ENCODE data around the gene OLFML2A.

OLFML2A gene

DNA sequence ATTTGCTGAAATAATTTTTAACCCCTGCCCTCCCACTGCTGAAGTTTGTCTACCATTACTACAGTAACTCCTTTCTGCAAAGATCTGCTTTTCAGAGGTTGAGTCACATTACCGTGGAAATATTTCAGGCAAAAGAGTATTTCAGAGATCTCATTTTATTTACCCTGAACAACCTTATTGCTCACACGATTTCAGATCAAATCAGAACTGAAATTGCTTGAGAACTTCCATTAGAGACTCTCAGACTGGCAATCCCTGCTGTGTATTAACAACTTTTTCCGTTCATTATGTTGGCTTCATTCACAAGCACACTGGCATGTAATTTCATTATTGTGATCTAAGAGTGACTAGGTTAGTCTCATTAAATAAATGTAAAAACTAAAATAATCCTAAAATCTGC is 21.9 kb upstream of the OLFML2A start:
- no peak for ATAC-seq (ENCODE audit: low read depth)

DNA sequence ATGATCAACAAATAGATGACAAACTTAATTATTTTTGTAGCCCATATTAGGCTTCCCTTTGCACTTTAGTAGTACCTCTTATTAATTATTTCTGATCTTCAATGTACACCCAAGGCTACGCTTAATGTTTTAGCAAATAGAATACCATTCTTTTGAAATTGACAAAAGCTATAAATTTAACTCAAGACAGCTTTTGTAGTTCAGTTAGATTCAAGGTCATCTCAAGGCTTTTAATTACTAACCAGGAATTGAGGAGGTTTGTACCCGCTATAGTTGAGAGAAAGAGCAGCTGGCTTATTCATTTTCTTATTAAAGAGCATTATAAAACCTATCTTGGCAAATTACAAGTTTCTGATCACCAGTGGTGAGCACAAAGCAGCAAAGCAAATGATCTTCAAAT is 20.9 kb upstream of the OLFML2A start:
- TF ChIP-seq, protein P1, sequence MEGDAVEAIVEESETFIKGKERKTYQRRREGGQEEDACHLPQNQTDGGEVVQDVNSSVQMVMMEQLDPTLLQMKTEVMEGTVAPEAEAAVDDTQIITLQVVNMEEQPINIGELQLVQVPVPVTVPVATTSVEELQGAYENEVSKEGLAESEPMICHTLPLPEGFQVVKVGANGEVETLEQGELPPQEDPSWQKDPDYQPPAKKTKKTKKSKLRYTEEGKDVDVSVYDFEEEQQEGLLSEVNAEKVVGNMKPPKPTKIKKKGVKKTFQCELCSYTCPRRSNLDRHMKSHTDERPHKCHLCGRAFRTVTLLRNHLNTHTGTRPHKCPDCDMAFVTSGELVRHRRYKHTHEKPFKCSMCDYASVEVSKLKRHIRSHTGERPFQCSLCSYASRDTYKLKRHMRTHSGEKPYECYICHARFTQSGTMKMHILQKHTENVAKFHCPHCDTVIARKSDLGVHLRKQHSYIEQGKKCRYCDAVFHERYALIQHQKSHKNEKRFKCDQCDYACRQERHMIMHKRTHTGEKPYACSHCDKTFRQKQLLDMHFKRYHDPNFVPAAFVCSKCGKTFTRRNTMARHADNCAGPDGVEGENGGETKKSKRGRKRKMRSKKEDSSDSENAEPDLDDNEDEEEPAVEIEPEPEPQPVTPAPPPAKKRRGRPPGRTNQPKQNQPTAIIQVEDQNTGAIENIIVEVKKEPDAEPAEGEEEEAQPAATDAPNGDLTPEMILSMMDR (IDR thresholded peaks at IDR 0.05; ENCODE audit: poor library complexity, severe bottlenecking) = no peak
- Histone ChIP-seq H3K9me3 (ENCODE audit: severe bottlenecking) (no peaks in the 10 kb centered on the region), H3K4me1 (ENCODE audit: insufficient read depth, poor library complexity, severe bottlenecking) (peaks cover 25% of the 10 kb centered on the region), H3K4me3 (ENCODE audit: severe bottlenecking) (no peak overlapping the region), H3K36me3 (ENCODE audit: low read depth) (no peaks in the 10 kb centered on the region), H3K27me3 (ENCODE audit: insufficient read depth, poor library complexity, severe bottlenecking) (no peaks in the 10 kb centered on the region), H3K27ac (ENCODE audit: poor library complexity, severe bottlenecking) (no peak overlapping the region)
- no peak for DNase-seq (ENCODE audit: low spot score)
- ATAC-seq (ENCODE audit: low read depth) = no peak

More for the DNA sequence above, 21.9 kb upstream of the OLFML2A start:
- Histone ChIP-seq H3K4me3 (ENCODE audit: severe bottlenecking) (no peak overlapping the region), H3K27ac (ENCODE audit: poor library complexity, severe bottlenecking) (no peak overlapping the region), H3K9me3 (ENCODE audit: severe bottlenecking) (no peaks in the 10 kb centered on the region), H3K27me3 (ENCODE audit: insufficient read depth, poor library complexity, severe bottlenecking) (no peaks in the 10 kb centered on the region), H3K36me3 (ENCODE audit: low read depth) (no peaks in the 10 kb centered on the region), H3K4me1 (ENCODE audit: insufficient read depth, poor library complexity, severe bottlenecking) (peaks cover 25% of the 10 kb centered on the region)
- no peak for DNase-seq (ENCODE audit: low spot score)
- TF ChIP-seq, protein P1 (IDR thresholded peaks at IDR 0.05; ENCODE audit: poor library complexity, severe bottlenecking) = no peak

DNA sequence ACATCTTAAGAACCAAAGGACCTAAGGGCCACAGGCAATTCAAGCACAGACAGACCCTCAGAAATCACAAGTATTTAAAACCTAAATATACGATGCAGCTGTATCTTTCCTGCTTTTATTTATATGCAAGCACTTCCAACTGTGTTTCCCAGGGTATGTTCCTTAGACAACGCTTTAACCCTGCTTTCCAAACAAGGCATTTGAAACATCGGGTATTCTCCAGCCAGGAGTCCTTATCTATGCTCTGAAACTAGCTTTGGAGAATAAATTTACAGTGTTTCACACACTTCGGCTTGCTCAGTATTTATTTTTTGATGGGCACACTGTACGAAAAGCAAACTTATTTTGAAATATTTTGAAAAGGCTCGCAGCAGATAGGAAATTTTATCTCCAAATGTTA is 19.3 kb upstream of the OLFML2A start:
- no peaks in the 10 kb centered on the region for H3K36me3 ChIP-seq (ENCODE audit: low read depth)
- TF ChIP-seq, protein P1 (IDR thresholded peaks at IDR 0.05; ENCODE audit: poor library complexity, severe bottlenecking) = no peak
- no peak for ATAC-seq (ENCODE audit: low read depth)
- H3K4me3 ChIP-seq (ENCODE audit: severe bottlenecking) = no peak overlapping the region
- peaks cover 25% of the 10 kb centered on the region for H3K4me1 ChIP-seq (ENCODE audit: insufficient read depth, poor library complexity, severe bottlenecking)
- no peak overlapping the region for H3K27ac ChIP-seq (ENCODE audit: poor library complexity, severe bottlenecking)
- H3K9me3 ChIP-seq (ENCODE audit: severe bottlenecking) = no peaks in the 10 kb centered on the region
- no peaks in the 10 kb centered on the region for H3K27me3 ChIP-seq (ENCODE audit: insufficient read depth, poor library complexity, severe bottlenecking)
- DNase-seq (ENCODE audit: low spot score) = no peak

DNA sequence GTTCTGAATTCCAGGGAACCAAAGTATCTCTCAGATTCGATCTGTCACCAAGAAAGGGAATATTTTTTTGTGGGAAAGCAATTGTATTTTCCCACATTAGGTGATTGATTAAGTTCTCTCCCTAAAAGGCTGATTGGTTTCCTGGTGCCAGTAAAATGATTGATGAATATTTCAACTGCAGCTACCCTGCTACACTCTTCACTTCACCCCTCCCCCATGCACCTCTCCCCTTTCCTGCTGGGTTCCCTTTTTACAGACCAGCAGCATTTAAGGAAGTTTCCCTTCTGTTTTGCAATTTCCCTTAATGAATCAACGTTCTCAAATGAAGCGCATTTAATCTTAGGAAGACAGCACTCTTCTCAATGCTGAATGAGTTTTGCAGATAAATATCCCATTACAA is 18.9 kb upstream of the OLFML2A start:
- DNase-seq (ENCODE audit: low spot score) (no peak), ATAC-seq (ENCODE audit: low read depth) (no peak)
- H3K4me1 ChIP-seq (ENCODE audit: insufficient read depth, poor library complexity, severe bottlenecking) = peaks cover 21% of the 10 kb centered on the region
- no peak overlapping the region for H3K4me3 ChIP-seq (ENCODE audit: severe bottlenecking)
- no peak overlapping the region for H3K27ac ChIP-seq (ENCODE audit: poor library complexity, severe bottlenecking)
- no peaks in the 10 kb centered on the region for H3K36me3 ChIP-seq (ENCODE audit: low read depth)
- no peaks in the 10 kb centered on the region for H3K9me3 ChIP-seq (ENCODE audit: severe bottlenecking)
- no peaks in the 10 kb centered on the region for H3K27me3 ChIP-seq (ENCODE audit: insufficient read depth, poor library complexity, severe bottlenecking)
- TF ChIP-seq, protein P1 (IDR thresholded peaks at IDR 0.05; ENCODE audit: poor library complexity, severe bottlenecking) = no peak

DNA sequence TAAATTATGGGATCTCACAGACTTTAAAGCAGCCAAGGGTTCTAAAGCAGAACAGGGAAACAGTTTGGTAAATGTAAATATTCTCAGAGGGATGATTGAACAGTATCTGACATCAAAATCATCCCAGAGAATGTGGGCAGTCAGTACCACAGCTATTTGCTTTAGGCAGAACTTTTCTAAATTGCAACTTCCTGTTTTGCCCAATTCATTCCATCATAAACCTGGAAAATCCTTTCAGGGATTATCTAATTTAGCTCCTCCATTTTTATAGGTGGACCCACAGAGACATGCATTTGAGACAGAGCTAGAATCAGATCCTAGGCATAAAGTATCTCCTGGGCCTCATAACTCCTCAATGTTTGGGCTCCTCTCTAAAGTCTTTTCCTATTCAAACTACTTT is 18.2 kb upstream of the OLFML2A start:
- TF ChIP-seq, protein P1 (IDR thresholded peaks at IDR 0.05; ENCODE audit: poor library complexity, severe bottlenecking) = no peak
- Histone ChIP-seq H3K9me3 (ENCODE audit: severe bottlenecking) (no peaks in the 10 kb centered on the region), H3K27me3 (ENCODE audit: insufficient read depth, poor library complexity, severe bottlenecking) (no peaks in the 10 kb centered on the region), H3K4me1 (ENCODE audit: insufficient read depth, poor library complexity, severe bottlenecking) (peaks cover 15% of the 10 kb centered on the region), H3K27ac (ENCODE audit: poor library complexity, severe bottlenecking) (no peak overlapping the region), H3K36me3 (ENCODE audit: low read depth) (no peaks in the 10 kb centered on the region), H3K4me3 (ENCODE audit: severe bottlenecking) (no peak overlapping the region)
- no peak for DNase-seq (ENCODE audit: low spot score)
- ATAC-seq (ENCODE audit: low read depth) = no peak; the same call in 2 of the 3 replicates
